GM12878 (cell line): ENCODE data around the gene MAPKAPK2. TPM values are rescaled to one million over a fixed set of nuclear protein-coding genes. Genes with fewer than 3 reads are reported as not detected.
"Not testable (repeated sequence)": the region's sequence is repeated elsewhere in the genome, so short reads cannot be mapped to it uniquely, and the experiment has no call there.

Source experiments
- ATAC-seq: fragments of 200-7000 bp; cut with Tn5 transposase; 3 replicates; pipeline ENCODE4 v1.9.1; 2020; ENCODE audit warnings: mild to moderate bottlenecking, moderate library complexity
- BruUV-seq: library from RNA; stranded (reverse); fragments of 400-500 nt; replicated peaks from 2 replicates; lab custom pipeline; 2021; lab: Mats Ljungman, UMichigan
- CTCF ChIA-PET: fragments of 300-600 bp; sonication (Branson Sonifier 250); formaldehyde crosslinking; extraction: SDS; loops from one replicate; lab custom pipeline; 2021; ENCODE audit warnings: inconsistent platforms; lab: Yijun Ruan, JAX
- POLR2A ChIA-PET: fragments of 350-600 bp; formaldehyde crosslinking; extraction: SDS; loops from one replicate; lab custom pipeline; 2021; ENCODE audit warnings: inconsistent platforms; lab: Charles Lee
- RAD21 ChIA-PET: fragments of 300-600 bp; sonication (Branson Sonifier 250); formaldehyde crosslinking; loops from one replicate; lab custom pipeline; 2023; ENCODE audit warnings: antibody characterized with exemption; ENCODE audit not compliant: unreplicated experiment; lab: Charles Lee
- SMC1A ChIA-PET: fragments of 300-600 bp; sonication (Branson Sonifier 250); formaldehyde crosslinking; loops from one replicate; lab custom pipeline; 2023; ENCODE audit not compliant: unreplicated experiment, uncharacterized antibody; lab: Charles Lee
- DNase-seq: peaks from one replicate; pipeline ENCODE4 v3.0.0-alpha.2; 2011; ENCODE audit warnings: low read depth, low spot score
- FAIRE-seq: peaks from 3 replicates; lab custom pipeline; 2011; peaks lifted over from hg19 to GRCh38; lab: Jason Lieb, UNC
- H2AFZ ChIP-seq: 2 replicates; pipeline ENCODE4 v1.6.0; 2011; ENCODE audit warnings: low read depth, low read length, control low read depth; ENCODE audit not compliant: control insufficient read depth
- H3K27ac ChIP-seq: 2 replicates; pipeline ENCODE4 v1.5.1; 2011; ENCODE audit warnings: control low read depth; ENCODE audit not compliant: control insufficient read depth, insufficient read depth
- H3K27me3 ChIP-seq, 2 experiments: replicated peaks in 1 of 2; 2 replicates each; pipeline versions ENCODE4 v1.6.0 to v1.6.1; 2011; ENCODE audit warnings: low read length in 1 of 2; ENCODE audit not compliant: control insufficient read depth in 2 of 2, insufficient read depth in 2 of 2
- H3K36me3 ChIP-seq, 2 experiments: 2 replicates each; pipeline ENCODE4 v1.5.1; 2011; ENCODE audit warnings: low read length in 1 of 2; ENCODE audit not compliant: control insufficient read depth in 2 of 2, insufficient read depth in 2 of 2
- H3K4me1 ChIP-seq: 2 replicates; pipeline ENCODE4 v1.6.1; 2011; ENCODE audit warnings: mild to moderate bottlenecking, low read length, moderate library complexity, mixed read lengths; ENCODE audit not compliant: control insufficient read depth, insufficient read depth
- H3K4me2 ChIP-seq: 2 replicates; pipeline ENCODE4 v1.6.0; 2011; ENCODE audit warnings: control low read depth; ENCODE audit not compliant: control insufficient read depth, insufficient read depth
- H3K4me3 ChIP-seq: fragments of 200-600 bp; sonication (generic); 2 replicates; pipeline ENCODE4 v1.5.1; 2016
- H3K79me2 ChIP-seq: 2 replicates; pipeline ENCODE4 v1.6.0; 2011; ENCODE audit warnings: low read length; ENCODE audit not compliant: control insufficient read depth, insufficient read depth
- H3K9ac ChIP-seq: 2 replicates; pipeline ENCODE4 v1.8.0; 2011; ENCODE audit warnings: low read length, control low read depth, mixed read lengths; ENCODE audit not compliant: control insufficient read depth, insufficient read depth
- H3K9me3 ChIP-seq: replicated peaks from 3 replicates; pipeline ENCODE4 v1.5.1; 2011; ENCODE audit warnings: mild to moderate bottlenecking, low read length; ENCODE audit not compliant: control insufficient read depth, insufficient read depth
- H4K20me1 ChIP-seq: 2 replicates; pipeline ENCODE4 v1.6.0; 2011; ENCODE audit not compliant: control insufficient read depth, insufficient read depth
- ETV6 ChIP-seq, 2 experiments: fragments of 450-650 bp in 1 of 2; IDR thresholded peaks in 1 of 2; conservative IDR thresholded peaks in 1 of 2; 2 replicates each; pipeline ENCODE4 v1.6.1; 2014; ENCODE audit warnings: antibody characterized with exemption in 1 of 2, borderline replicate concordance in 1 of 2, low read depth in 1 of 2, mild to moderate bottlenecking in 1 of 2, moderate library complexity in 1 of 2
- MTA2 ChIP-seq: fragments of 450-650 bp; IDR thresholded peaks from 2 replicates; pipeline ENCODE4 v1.6.1; 2016; ENCODE audit warnings: low read depth, mild to moderate bottlenecking, moderate library complexity
- MYB ChIP-seq: fragments of 150-350 bp; IDR thresholded peaks from 2 replicates; pipeline ENCODE4 v1.6.1; 2014; ENCODE audit warnings: mild to moderate bottlenecking, low read depth, low read length, borderline replicate concordance
- POLR2AphosphoS5 ChIP-seq: IDR thresholded peaks from 2 replicates; pipeline ENCODE4 v1.6.1; 2011; ENCODE audit warnings: mild to moderate bottlenecking, low read length, inconsistent platforms
- SPI1 ChIP-seq: IDR thresholded peaks from 2 replicates; pipeline ENCODE4 v1.6.1; 2011; ENCODE audit warnings: low read depth, mild to moderate bottlenecking, low read length, moderate library complexity, borderline replicate concordance; ENCODE audit not compliant: insufficient read depth
- SREBF2 ChIP-seq: IDR thresholded peaks from 2 replicates; pipeline ENCODE4 v1.6.1; 2012; ENCODE audit warnings: mild to moderate bottlenecking, low read length
- STAT3 ChIP-seq: IDR thresholded peaks from 2 replicates; pipeline ENCODE4 v1.6.1; 2011; ENCODE audit warnings: low read depth, low read length, improper control_type of control experiment
- ZBTB11 ChIP-seq: fragments of 450-650 bp; formaldehyde crosslinking; IDR thresholded peaks from 2 replicates; pipeline ENCODE4 v1.5.0; 2022; ENCODE audit warnings: mild to moderate bottlenecking, missing genetic modification characterization
- WGBS: methylation state at CpG from one replicate; pipeline ENCODE4 v1.1.6; 2016; ENCODE audit warnings: low lambda C conversion rate; ENCODE audit not compliant: insufficient replicate concordance, insufficient coverage; ENCODE audit errors: missing lambda C conversion rate; 5-methylcytosine and 5-hydroxymethylcytosine counted together
- in situ Hi-C: fragments of 300-500 bp; cut with MboI; formaldehyde crosslinking; loops from 9 replicates; pipeline ENCODE4 v1.14.3; 2018; ENCODE audit warnings: mixed read lengths
- intact Hi-C: fragments of 100-400 bp; cut with micrococcal nuclease; formaldehyde crosslinking; loops from one replicate; pipeline ENCODE4 v1.14.2; 2022; ENCODE audit not compliant: unreplicated experiment
- polyA plus RNA-seq, 11 experiments: library from polyadenylated mRNA; depleted of rRNA in 4 of 11; unstranded in 6 of 11; stranded (reverse) in 5 of 11; fragments of >200 nt; fragmentation: Nextera tagmentation in 4 of 11; fragmentation: Illumina TruSeq in 1 of 11; extraction: Ambion mirVana in 4 of 11; extraction: Trizol in 1 of 11; gene quantifications; 1 replicate in 1 of 11; 2 replicates in 10 of 11; pipeline versions ENCODE4 v1.2.1 to v1.2.3, GENCODE V29; 2011 to 2016; ENCODE audit warnings: inconsistent platforms in 2 of 11, missing spikeins in 2 of 11, low read depth in 1 of 11
- total RNA-seq, 4 experiments: library from RNA; depleted of rRNA in 3 of 4; stranded (reverse); fragments of >200 nt in 3 of 4; fragmentation: Illumina TruSeq in 1 of 4; extraction: Trizol in 1 of 4; gene quantifications; 2 replicates each; pipeline versions ENCODE4 v1.2.1 to v1.2.3, GENCODE V29; 2013 to 2021

Gene MAPKAPK2
- total and polyA plus RNA-seq, 10 of the 15 experiments (the other 5 are each of a cell fraction or from before 2014, with no cell fraction given): 0.72 to 92.2 (median 49.3) TPM

DNA sequence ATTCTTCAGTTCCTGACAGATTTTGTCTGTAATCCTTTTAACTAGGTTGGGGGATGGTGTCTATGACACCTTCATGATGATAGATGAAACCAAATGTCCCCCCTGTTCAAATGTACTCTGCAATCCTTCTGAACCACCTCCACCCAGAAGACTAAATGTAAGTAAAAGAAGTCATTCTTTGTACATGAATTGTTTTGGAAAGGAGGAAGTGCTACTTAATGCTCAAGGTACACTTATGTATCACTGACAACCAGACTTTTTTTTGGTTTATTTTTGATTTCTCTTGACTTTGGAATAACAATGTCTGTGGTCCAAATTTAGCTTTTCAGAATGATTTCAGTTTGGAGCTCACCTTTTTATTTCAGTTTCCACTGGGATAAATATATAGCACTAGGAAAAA lies 47.1 kb upstream of the MAPKAPK2 start:
- DNase-seq: no peak
- Histone ChIP-seq H3K36me3 (no peaks in the 10 kb centered on the region), H3K27me3 (no peaks in the 10 kb centered on the region), H3K9me3 (no peaks in the 10 kb centered on the region), H3K79me2 (peaks cover 18% of the 10 kb centered on the region), H3K27ac (peak overlapping the region; percentile 46; the same call in 1 of the 2 replicates), H3K4me2 (peak overlapping the region; percentile 99), H3K4me3 (peak overlapping the region; percentile 94), H4K20me1 (no peaks in the 10 kb centered on the region), H2AFZ (no peak overlapping the region), H3K9ac (no peak overlapping the region), H3K4me1 (peaks cover 26% of the 10 kb centered on the region)
- no TSS peak for BruUV-seq
- ChIA-PET RAD21 (interaction anchor here (0.9 to 8.7 kb wide), 12 partner anchors 11 to 345 kb away, joined by 3 to 207 read pairs (median 3); partner anchors contain the start of gene EIF2D), POLR2A (interaction anchor here (0.6 to 1.8 kb wide), 7 partner anchors 21 to 166 kb away, joined by 3 to 8 read pairs (median 4); no protein-coding TSS in a partner anchor), SMC1A (interaction anchor here (0.6 to 10.6 kb wide), 11 partner anchors 12 to 1007 kb away, joined by 3 to 301 read pairs (median 3); partner anchors contain the start of gene EIF2D), CTCF (interaction anchor here (0.8 to 19.1 kb wide), 13 partner anchors 9 to 344 kb away, joined by 3 to 1150 read pairs (median 6); partner anchors contain the start of gene EIF2D)
- in situ Hi-C loops (no loop called here), intact Hi-C loops (loop anchor here (10.0 kb wide), 1 partner anchor 87 kb away; no protein-coding TSS in a partner anchor)
- peak; percentile 16 for ATAC-seq
- TF ChIP-seq STAT3 (no peak), ETV6 (conservative IDR thresholded peaks at IDR 0.05 in 1 of 2, IDR thresholded peaks at IDR 0.05 in 1 of 2; ENCODE audit: borderline replicate concordance in 1 of 2, low read depth in 1 of 2) (no peak), POLR2AphosphoS5 (no peak), MTA2 (no peak), ZBTB11 (CRISPR knock-in tag) (no peak), SPI1 (peak; percentile 91), SREBF2 (no peak), MYB (no peak)
- TF ChIP-seq, all 136 proteins: peak for 1
- peak; percentile 49 for FAIRE-seq

GRCh38 chr1:206642074-206642473 lies 42.6 kb upstream of the MAPKAPK2 start:
- BruUV-seq, POLR2A ChIA-PET, RAD21 ChIA-PET, FAIRE-seq, H3K4me2 ChIP-seq, H4K20me1 ChIP-seq, H3K4me3 ChIP-seq, H3K36me3 ChIP-seq, H3K27ac ChIP-seq, ATAC-seq, in situ Hi-C loops, H3K79me2 ChIP-seq, H3K27me3 ChIP-seq, H3K9ac ChIP-seq, DNase-seq, H2AFZ ChIP-seq, intact Hi-C loops, H3K9me3 ChIP-seq: not testable (repeated sequence)
- ChIA-PET SMC1A (interaction anchor here (10.6 kb wide), 1 partner anchor 21 kb away, joined by 301 read pairs; no protein-coding TSS in a partner anchor), CTCF (interaction anchor here (19.1 kb wide), 1 partner anchor 15 kb away, joined by 1150 read pairs; no protein-coding TSS in a partner anchor)
- WGBS: 83% methylated on average over 2 of the region's 2 CpGs
- H3K4me1 ChIP-seq: peaks cover 12% of the 10 kb centered on the region
